GM19193 (cell line): ENCODE data around the gene GABARAP.

Source experiments
- POLR2A ChIP-seq: IDR thresholded peaks from 4 replicates; pipeline ENCODE4 v1.6.1; 2011; ENCODE audit not compliant: insufficient read depth, insufficient read length; ENCODE audit errors: extremely low read depth

The GABARAP gene

GRCh38 chr17:7192271-7192937, 49.8 kb downstream of the GABARAP start:
- no peak for TF ChIP-seq POLR2A

- TF ChIP-seq POLR2A = no peak
These were observed 50.5 kb downstream of the GABARAP start for GRCh38 chr17:7191571-7192270.

GRCh38 chr17:7191069-7191468, 51.2 kb downstream of the GABARAP start:
- no peak for TF ChIP-seq POLR2A

- TF ChIP-seq POLR2A = no peak
These were observed 51.9 kb downstream of the GABARAP start for GRCh38 chr17:7190276-7190917.
